ENCODE data around the gene SH3GL3.

SH3GL3 gene

DNA sequence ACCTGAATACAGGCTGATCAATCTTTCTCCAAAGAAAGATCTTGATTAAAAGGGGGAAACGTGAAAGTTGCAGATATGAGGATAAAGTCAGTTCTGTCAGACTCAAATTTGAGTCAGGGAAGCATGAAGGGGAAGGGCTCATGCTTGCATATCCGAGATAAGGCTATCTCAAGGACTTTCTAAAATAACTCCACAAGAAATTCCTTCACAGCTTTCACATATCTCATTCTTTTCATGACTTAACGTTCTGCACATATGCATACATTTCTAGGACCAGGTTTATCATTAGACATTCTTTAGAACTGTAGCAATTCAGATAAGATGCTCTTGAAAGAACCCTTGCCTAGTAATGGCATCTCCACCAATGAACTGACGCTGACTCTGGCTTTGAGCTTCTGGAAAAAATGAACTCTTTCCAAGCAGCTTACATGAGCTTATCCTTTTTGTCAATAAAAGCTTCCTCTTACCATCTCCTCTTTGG, 15.9 kb downstream of the SH3GL3 start:
- DNase-seq: no peak

DNA sequence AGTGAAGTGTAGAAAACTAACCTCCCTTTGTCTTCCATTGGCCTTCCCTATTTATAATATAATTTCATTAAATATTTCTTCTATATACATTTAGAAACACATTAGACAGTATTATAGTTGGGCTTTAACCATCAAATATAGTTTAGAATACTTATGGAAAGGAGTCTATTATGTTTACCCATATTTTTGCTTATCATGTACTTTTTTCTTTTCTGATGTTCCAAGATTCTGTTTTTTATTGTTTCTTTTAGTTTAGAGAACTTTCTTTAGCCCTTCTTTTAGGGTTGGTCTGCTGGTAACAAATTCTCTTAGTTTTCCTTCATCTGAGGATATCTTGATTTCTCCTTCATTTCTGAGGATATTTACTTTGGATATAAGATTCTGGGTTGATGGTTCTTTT, 23.7 kb downstream of the SH3GL3 start:
- no peak for DNase-seq

DNA sequence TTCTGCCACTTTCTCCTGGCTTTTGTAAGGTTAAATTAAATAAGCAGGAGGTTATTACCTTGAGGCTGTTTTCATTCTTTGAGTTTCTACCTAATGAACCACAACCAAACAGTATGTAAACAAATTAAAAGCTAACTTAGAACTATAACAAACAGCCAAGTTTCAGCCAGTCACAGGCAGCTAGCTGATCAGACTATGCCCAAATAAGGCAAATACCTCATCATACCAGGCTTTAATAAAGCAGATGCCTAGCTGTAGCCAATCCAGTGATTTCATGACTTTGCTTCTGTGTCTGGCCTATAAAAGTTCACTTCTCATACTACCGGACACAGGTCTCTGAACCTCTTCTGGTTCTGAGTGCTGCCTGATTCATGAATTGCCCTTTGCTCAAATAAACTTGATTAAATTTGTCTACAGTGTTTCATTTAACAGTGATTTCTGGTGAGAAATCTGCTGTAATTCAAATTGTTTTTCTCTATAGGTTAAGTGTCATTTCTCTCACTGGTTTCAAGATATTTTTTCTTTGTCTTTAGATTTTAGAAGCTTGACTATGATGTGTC, 24.2 kb downstream of the SH3GL3 start:
- no peak for DNase-seq

DNA sequence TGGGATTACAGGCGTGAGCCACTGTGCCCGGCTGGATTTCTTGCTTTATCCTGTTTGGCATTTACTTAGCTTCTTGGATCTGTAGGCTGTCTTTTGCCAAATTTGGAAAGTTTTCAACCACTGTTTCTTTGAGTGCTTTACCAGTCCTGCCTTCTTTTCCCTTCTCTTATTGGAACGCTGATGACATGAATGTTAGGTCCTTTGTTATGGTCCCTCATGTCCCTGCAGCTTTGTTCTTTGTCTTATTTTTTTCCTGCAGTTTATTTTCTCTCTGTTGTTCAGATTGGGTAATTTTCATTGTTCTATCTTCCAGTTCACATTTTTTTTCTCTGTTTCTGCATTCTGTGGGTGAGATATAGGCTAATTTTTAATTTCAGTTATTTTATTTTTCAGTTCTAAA, 25.0 kb downstream of the SH3GL3 start:
- DNase-seq: no peak

DNA sequence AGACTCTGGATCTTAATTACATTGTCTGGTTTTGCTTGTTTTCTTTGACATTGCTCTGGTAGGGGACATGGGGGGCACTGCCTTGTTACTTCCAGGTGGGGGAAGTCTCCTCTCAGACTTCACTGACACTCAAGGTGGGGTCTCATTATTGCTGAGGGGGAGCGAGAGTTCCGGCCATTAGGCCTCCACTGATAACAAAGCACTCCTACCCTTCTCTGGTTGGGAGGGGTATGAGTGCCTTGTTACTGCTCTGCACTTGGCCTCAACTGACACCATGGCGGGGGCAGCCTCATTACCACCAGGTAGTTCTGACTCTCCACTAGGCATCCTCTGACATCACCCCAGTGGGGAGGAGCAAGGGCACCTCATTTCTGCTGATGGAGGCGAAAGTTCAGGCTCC, 25.7 kb downstream of the SH3GL3 start:
- no peak for DNase-seq

DNA sequence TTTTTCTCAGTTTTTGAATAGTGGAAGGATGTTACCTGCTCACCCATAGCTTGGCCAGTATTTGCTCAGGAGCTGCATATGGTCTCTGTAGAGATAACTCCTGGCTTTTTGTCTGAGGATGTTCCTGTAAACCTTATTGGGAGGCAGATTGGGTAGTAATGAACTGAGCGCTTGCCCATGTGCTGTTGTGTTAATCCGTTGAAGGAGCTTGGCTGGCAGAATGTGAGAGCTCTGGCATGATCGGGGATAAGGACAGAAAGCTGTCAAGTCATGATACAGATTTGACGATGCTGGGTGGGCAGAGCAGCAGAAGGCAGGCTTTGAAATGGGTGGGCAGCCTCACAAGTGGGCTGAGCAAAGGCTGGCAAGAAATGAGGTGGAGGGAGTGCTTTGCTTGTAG, 27.4 kb downstream of the SH3GL3 start:
- no peak for DNase-seq

DNA sequence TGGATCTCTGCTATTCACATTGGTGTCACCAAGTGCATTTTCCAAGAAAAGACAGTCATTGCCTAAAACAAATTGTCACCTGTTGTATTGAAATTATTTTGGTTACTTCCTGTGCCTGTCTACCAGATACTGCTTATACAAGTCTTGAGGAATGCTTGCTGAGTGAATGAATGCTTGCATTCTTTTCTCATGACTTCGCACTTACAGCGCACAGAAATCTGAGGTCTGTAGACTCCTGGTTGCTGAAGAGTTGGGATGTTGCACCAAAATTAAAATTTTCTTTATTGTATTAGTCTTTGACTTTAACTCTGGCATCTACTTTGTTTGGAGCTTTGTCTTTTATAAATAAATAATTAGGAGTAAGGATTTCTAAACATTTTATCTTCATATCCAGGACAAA, 28.4 kb downstream of the SH3GL3 start:
- no peak for DNase-seq

DNA sequence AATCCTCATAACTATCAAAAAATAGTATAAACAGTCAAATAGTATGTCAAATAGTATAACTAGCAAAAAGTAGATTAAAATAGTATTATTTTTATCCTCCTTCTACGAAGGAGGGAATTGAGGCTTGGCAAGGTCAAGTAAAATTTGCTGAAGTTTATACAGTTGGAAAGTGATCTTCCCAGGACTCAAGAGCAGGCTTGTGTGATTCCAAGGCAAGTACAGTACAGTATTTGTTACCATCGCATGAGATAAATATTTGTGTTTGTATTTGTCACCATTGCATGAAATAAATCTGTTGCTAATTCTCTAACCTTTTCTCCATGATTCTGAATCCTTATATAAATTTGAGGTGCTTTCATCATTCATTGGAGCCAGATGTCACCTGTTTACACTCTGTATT, 28.9 kb downstream of the SH3GL3 start:
- DNase-seq: no peak

DNA sequence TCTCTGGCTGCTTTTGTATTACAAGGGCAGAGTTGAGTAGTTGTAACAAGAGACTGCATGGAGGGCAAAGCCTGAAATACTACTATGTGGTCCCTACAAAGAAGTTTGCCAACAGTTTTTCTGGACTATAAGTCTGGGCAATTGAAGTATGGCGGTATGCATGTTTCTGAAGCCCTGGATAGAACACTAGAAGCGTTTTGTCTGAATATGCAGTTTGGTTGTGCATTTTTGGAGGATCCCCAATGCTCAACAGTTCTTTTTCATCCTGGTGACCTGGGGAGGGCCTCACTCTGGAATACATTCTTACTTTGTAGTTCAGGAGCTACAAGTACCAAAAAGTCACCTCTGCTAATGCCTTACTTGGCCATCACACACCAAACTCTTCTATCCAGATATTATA, 29.6 kb downstream of the SH3GL3 start:
- DNase-seq: no peak

DNA sequence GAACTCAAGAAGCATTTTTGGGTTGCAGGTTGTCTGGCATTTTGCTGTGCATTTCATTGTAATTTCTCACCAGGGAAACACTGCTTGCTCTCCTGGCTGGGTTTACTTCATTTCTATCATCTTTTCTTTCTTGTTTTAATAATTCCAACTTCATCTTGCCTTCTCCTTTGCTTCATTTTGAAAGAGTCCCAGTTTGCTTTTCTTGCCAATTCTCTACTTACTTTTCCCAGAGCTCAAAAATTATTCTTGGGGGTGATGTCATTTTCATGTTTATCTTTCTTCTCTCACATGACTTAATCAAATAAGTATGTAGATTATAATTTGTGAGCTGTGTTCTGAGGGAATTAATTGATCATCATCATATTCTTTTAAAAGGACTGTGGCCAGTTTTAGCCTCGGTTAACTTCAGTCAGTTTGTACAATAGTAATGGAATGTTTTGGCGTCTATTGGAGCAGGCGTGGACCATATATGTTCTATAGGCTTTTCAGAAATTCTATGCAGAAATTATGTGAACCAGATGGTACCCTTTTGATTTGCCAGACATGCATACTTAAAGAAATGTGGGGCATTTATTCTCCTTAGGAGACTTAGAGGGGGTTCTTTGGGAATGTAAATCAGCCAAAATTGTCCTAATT, 30.1 kb downstream of the SH3GL3 start:
- DNase-seq: no peak

DNA sequence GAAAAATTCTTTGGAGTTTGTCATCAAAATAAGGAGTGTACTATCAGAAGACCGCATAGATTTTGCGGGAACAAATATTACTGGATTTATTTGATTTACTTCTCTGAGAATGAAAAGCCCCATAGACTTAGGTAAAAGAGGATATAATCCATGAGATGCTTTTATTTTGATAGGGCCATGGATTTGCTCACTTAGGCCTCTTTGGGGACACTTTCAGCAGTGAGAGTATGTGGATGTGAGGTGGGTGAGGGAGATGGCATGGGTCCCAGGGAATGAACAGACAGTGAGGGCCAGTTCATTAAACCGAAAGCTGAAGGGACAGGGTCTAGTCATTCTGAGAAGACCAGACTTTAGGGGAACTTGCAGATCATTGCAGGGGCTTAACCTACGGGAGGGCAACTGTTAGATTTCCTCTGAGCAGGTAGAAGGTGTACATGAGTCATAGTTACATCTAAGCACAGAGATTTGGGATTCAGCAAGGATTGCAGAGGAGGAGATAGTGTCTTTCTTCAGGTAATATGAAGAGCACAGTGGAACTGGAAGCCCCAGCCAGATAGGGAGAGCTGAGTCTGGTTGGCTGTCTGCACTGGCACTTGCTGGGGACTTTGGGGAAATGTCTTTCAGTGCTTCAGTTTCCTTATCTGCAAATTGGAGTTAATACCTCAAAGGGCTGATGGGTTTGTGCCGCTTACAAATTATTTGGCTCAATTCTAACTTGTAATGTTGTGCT, 30.8 kb downstream of the SH3GL3 start:
- no peak for DNase-seq

DNA sequence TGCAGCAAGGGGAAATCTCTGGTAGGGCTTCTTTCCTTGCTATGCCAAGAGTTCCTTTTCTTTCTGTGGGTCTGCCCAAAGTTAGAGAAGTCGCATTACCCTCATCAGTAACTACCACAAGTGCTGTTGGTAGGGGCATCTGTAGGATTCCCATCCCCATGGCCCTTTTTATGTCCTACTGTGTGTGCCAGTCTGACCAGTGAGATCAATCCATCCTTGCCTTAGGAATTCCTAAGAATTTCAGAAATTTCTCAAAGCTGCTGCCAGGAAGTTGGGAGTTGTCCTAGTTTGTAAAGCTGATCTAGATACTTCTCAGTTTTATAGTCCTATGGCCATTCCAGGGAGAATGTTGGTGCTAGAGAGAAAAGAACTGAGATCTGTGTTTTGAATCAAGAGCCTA, 36.5 kb downstream of the SH3GL3 start:
- DNase-seq: no peak

DNA sequence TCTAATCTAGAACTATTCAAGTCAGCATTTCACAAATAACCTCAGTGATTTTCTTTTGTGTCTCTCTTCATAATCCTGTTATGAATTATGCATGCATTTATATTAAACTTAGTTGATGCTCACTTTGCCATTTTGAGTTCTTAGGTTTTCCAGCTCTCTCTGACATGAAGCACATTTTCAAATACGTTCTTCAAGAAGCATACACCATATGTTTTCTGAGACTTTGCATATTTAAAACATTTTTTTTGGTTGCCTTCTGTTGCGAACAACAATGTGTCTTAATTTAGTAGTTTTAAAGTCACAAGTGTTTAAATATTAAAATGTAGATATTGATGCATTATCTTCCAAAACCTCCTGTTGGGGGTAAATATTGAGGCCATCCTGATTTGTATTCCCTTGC, 37.5 kb downstream of the SH3GL3 start:
- no peak for DNase-seq

DNA sequence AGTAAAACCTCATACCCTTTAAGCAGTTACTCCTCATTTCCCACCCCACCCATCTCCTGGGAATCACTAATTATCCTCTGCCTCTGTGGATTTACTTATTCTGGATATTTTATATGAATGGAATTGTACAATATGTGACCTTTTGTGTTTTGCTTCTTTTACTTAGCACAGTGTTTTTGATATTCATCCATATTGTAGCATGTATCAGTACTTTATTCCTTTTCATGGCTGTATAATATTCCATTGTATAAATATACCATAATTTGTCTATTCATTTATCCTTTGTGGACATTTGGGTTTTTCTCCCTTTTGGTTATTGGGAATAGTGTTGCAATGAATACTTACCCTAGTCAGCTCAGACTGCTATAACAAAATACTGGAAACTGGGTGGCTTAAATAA, 39.2 kb downstream of the SH3GL3 start:
- no peak for DNase-seq

DNA sequence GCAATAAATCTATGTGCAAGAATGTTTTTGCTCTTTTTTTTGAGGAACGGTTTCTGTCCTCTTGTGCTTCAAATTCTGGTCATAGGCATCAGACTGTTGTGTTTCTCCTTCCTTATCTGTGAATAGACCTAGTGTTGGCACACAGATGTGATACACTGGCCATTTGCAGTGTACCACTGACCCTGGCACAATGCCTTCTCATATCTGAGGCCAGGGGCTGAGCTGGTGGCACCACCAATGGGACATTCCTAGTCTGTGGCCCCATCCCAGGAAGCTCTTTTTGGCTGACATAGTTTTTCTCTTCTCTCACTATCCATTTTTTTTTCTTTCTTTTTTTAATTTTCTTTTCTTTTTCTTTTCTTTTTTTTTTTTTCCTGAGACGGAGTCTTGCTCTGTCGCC, 40.4 kb downstream of the SH3GL3 start:
- DNase-seq: no peak

DNA sequence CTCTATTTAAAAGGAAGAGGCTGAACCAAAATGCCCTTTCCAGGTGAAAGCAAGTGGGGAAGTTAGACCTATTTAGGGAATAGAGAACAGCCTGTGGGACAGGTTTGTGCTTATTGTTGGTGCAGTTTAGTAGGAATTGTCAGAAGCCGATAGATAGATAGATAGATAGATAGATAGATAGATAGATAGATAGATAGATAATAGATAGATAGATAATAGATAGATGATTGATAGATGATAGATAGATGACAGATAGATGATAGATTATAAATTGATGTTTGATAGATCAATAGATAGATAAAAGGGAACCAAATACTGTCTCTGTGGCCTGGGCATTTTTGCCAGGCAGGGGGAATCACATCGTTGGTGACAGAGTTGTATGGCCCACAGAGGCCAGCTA, 42.5 kb downstream of the SH3GL3 start:
- no peak for DNase-seq

DNA sequence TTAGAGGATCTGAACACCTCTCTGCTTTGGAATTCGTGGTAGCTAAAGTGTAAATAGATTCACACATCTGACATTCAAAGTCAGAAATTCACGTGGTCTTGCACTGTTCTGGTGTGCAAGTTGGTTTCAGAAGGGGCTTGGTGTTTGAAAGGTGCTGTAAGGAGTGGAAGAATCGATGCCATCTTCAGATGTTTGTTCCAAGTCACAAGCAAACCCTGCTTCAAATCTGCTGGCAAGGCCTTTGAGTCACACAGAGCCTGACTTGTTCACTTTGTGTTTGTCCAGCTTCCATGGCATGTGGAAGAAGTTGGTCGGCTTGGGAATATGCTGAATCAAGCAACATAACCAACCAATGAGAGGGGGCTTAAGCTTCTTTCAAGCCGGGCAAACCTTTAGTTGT, 44.3 kb downstream of the SH3GL3 start:
- DNase-seq: no peak

DNA sequence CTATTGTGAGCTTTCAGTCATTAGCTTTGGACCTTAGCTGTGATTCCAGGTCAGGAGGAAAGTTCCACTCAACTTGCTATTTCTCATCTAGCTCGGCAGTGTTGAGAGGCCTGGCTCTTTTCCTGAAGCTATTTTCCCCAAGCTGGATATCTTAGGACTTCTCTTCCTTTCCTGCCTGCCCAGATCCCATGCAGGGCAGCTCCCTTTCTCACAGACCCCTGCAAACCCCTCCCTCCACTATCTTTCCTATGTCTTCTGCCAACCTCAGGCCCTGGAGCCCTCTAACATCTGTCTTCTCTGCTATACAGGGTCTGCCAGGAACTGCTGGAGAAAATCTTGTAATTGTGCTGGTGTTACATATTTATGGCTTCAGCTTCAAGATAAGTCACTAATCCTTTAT, 49.6 kb downstream of the SH3GL3 start:
- DNase-seq: no peak

DNA sequence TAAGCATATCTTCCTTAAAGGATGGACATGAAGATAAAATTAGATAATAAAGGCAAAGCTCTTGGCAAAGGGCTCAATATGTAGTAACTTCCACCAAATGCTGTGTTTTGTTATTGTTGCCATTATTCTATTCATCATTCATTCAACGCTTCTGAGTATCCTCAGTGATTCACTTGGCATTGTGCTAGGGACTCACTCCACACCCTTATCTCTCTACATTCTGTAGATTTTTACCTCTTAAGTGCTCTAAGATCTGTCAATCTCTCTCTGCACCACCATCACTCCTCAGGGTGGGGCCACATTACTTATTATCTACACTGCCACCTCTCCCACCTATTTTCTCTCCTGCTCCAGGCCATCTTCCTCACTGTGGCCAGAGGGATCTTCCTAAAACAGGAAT, 51.2 kb downstream of the SH3GL3 start:
- DNase-seq: no peak

DNA sequence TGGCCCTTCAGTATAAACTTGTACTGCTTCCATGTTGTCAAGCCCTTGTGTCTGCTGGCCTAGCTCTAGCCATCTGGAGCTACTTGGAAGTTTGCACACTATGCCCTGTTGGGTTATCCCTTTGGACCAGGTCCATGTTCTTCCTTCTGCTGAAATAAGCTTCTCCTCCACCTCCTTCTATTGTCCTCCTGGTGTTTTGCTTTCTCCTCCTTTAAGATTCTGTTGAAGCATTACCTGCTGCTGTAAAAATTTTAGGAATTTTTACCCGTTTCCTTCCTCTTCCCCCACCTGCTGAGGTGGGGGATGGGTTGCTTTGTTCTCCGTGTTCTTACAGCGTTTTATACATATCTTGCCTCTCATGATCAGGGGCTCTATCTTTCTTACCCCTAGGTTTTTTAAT, 51.7 kb downstream of the SH3GL3 start:
- no peak for DNase-seq

DNA sequence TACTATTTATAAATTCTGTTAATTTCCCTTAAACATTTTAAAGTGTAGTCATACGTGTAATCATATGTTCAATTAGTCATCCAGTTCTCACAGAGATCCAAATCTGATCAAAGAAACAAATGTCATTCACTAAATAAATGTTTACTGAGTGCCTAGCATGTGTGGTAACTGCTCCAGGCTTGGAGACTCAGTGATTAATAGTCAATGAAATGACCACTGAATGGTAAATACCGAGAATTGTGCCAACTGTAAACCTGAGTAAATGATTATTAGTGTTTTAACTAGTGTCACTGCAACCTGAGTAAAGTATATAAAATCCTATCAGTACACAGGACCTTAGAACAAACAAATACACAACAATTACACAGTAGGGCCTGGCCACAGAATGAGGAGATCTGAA, 52.3 kb downstream of the SH3GL3 start:
- no peak for DNase-seq

DNA sequence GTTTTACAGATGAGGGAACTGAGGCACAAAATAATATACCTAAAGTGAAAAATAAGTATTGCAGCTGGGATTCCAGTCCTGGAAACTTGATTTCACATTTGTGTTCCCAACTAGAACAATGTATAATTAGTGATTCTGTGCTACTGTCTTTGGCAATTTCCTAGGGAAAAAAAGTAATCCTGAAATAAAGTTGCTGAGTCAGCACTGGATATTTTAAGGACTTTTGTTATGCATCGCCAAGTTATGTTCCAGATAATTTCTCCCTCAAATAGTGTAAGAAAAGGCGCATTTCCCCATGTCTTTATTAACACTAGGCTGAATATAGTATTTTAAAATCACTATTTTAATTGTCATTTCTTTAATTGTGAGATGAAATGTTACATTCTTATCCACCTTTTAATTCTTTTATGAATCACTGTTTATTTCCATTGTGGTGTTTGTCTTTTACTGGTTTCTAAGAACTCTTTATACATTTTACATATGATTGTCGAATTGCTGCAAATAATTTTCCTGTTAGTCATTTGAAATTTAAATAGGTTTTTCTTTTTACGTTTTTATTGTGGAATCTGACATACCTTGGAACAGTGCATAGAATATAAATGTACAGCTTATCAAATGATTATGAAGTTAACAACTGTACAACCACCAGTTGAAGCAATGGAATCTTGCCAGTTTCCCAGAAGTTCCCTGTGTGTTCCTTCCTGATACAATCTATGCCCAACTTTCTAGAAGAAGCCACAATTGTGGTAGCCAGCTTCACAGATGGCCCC, 56.6 kb downstream of the SH3GL3 start:
- no peak for DNase-seq

DNA sequence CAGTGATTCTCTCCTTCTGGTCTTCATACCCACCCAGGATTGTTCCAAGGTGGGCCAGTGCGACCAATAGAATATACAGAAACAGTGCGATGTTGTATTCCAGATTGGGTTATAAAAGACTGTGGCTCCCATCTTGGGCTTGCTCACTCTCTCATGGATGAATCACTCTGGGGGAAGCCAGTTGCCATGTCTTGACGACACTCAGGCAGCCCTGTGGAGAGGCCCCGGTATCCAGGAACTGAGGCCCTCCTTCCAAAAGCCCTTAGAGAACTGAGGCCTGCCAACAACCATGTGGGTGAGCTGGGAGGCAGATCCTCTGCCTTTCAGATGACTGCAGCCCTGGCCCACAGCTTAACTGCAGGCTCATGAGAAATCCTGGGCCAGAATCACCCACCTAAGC, 57.2 kb downstream of the SH3GL3 start:
- no peak for DNase-seq

DNA sequence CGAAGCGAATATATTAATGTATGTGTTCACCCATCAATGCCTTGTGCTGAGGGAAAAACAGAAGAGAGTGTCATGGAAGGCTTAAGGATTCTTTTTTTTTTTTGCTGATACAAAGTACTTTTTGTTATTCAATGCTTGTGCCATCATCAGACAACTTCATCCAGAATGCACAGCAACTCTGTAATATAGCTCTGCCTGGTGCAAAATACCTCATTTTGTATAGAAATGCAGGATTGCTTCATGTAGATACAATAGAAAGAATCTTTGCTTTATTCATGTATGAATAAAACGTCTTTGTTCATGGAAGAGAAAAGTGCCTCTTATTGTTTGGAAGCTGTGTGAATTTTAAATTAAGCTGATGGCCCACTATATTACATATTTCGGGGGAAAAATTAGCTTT, 62.9 kb downstream of the SH3GL3 start:
- DNase-seq: no peak

Measured in DMS53 (cell line).